PC-3 (cell line): ENCODE data around the gene HSD17B7. TPM values are rescaled to one million over a fixed set of nuclear protein-coding genes. Genes with fewer than 3 reads are reported as not detected.
A peak's percentile ranks its signal among the peaks of the same experiment; 100 is the strongest.
"Not testable (repeated sequence)": the region's sequence is repeated elsewhere in the genome, so short reads cannot be mapped to it uniquely, and the experiment has no call there.

ENCODE experiments used
- ATAC-seq: fragments of 200-7000 bp; cut with Tn5 transposase; 2 replicates; pipeline ENCODE4 v1.9.1; 2020; ENCODE audit warnings: mild to moderate bottlenecking, moderate library complexity
- BruUV-seq: library from RNA; stranded (reverse); fragments of 400-500 nt; replicated peaks from 2 replicates; lab custom pipeline; 2021; lab: Mats Ljungman, UMichigan
- CTCF ChIA-PET: fragments of 300-600 bp; sonication (Branson Sonifier 250); formaldehyde crosslinking; loops from one replicate; lab custom pipeline; 2022; ENCODE audit warnings: antibody characterized with exemption; lab: Charles Lee
- POLR2A ChIA-PET: fragments of 300-600 bp; sonication (Branson Sonifier 250); formaldehyde crosslinking; loops from one replicate; lab custom pipeline; 2022; ENCODE audit warnings: antibody characterized with exemption; ENCODE audit not compliant: unreplicated experiment; lab: Charles Lee
- DNase-seq: peaks from one replicate; pipeline ENCODE4 v3.0.0-alpha.2; 2015
- H2AFZ ChIP-seq: fragments of 300-600 bp; sonication (generic); 2 replicates; pipeline ENCODE4 v1.6.0; 2016; ENCODE audit warnings: antibody characterized with exemption, low read length
- H3F3A ChIP-seq: fragments of 300-600 bp; sonication (generic); one replicate; pipeline ENCODE4 v1.6.0; 2017; ENCODE audit warnings: antibody characterized with exemption, low read length, control low read depth, mild to moderate bottlenecking; ENCODE audit not compliant: unreplicated experiment
- H3K27ac ChIP-seq: fragments of 300-600 bp; sonication (generic); 2 replicates; pipeline ENCODE4 v1.5.1; 2016; ENCODE audit warnings: mild to moderate bottlenecking, low read length
- H3K27me3 ChIP-seq: fragments of 300-600 bp; sonication (generic); 2 replicates; pipeline ENCODE4 v1.6.1; 2016; ENCODE audit warnings: low read length, mixed read lengths
- H3K36me3 ChIP-seq: fragments of 300-600 bp; sonication (generic); 2 replicates; pipeline ENCODE4 v1.6.1; 2016; ENCODE audit warnings: low read depth, mixed run types, low read length, mixed read lengths
- H3K4me1 ChIP-seq: fragments of 300-600 bp; sonication (generic); 2 replicates; pipeline ENCODE4 v1.5.1; 2016; ENCODE audit warnings: low read length; ENCODE audit not compliant: insufficient read depth
- H3K4me2 ChIP-seq: fragments of 300-600 bp; sonication (generic); 2 replicates; pipeline ENCODE4 v1.6.0; 2016; ENCODE audit warnings: low read length
- H3K4me3 ChIP-seq: fragments of 300-600 bp; sonication (generic); 2 replicates; pipeline ENCODE4 v1.5.1; 2016; ENCODE audit warnings: mild to moderate bottlenecking, low read length, mixed read lengths
- H3K79me2 ChIP-seq: fragments of 300-600 bp; sonication (generic); 2 replicates; pipeline ENCODE4 v1.6.1; 2017; ENCODE audit warnings: low read length, mixed read lengths
- H3K9ac ChIP-seq: fragments of 300-600 bp; sonication (generic); 2 replicates; pipeline ENCODE4 v1.6.0; 2016; ENCODE audit warnings: mild to moderate bottlenecking, low read length
- H3K9me2 ChIP-seq: fragments of 300-600 bp; sonication (generic); replicated peaks from 2 replicates; pipeline ENCODE4 v1.6.1; 2016; ENCODE audit warnings: mixed run types, low read length, mixed read lengths
- H3K9me3 ChIP-seq: fragments of 300-600 bp; sonication (generic); 2 replicates; pipeline ENCODE4 v1.6.1; 2016; ENCODE audit warnings: low read length, mixed read lengths
- H4K20me1 ChIP-seq: fragments of 300-600 bp; sonication (generic); 2 replicates; pipeline ENCODE4 v1.6.1; 2016; ENCODE audit warnings: low read length, mixed read lengths
- intact Hi-C: fragments of 100-400 bp; cut with micrococcal nuclease; formaldehyde crosslinking; loops from 2 replicates; pipeline ENCODE4 v1.9.0; 2023
- total RNA-seq: library from RNA; depleted of rRNA; stranded (reverse); fragments of >200 nt; gene quantifications from 2 replicates; pipeline ENCODE4 v1.2.3, GENCODE V29; 2014
- TF ChIP-seq, protein P1 (sequence below): fragments of 300-600 bp; sonication (generic); conservative IDR thresholded peaks from 2 replicates; pipeline ENCODE4 v1.5.1; 2017; ENCODE audit warnings: antibody characterized with exemption, low read depth, mild to moderate bottlenecking, low read length

Gene HSD17B7
- total RNA-seq, 1 experiment from 2014 or later = 28.4 TPM

DNA sequence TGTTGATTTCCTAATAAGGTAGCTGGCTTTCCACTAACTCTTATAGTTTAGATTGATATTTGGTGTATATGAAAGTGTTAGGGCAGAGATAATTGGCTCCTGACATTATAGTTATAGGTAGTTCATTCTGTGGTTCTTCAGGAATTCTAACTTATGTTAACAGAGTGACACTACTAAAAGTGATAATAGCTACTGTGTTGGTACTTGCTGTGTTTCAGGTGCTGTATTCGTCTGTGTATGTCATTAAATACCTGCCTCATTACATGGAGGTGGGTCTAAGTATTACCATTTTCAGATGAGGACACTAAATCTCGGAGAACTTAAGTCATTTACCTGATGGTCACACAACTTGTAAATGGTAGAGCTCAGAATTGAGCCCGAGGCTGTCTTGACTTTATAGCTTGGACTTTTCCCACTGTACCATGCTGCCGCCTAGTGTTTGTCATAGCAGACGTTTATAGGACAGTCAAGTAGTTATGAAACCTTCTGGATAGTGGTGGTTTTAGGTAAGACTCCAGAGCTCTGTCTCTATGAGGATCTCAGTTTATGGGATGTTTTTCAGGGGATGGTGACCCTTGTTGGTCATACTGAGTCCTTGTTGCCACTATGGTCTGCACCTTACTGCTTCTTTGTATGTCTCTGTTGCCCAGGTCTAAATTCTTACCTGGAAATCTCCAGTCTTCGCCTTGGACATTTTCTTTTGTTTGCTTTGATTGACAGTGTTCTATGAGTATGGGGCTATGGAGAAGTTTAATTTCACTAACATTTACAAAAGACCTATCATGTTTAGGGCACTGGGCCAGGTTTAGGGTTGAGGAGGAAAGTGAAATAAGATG, 9.7 kb downstream of the HSD17B7 start:
- not testable (repeated sequence) for H4K20me1 ChIP-seq, BruUV-seq, H3K4me2 ChIP-seq, H3K79me2 ChIP-seq, H2AFZ ChIP-seq, H3K9ac ChIP-seq, H3K9me3 ChIP-seq, H3K27me3 ChIP-seq, H3K4me3 ChIP-seq, H3K9me2 ChIP-seq, H3F3A ChIP-seq, H3K36me3 ChIP-seq, H3K4me1 ChIP-seq, H3K27ac ChIP-seq
- ATAC-seq (peak; percentile 99), DNase-seq (peak; percentile 90)
- ChIA-PET CTCF (interaction anchor here (0.6 to 1.2 kb wide), 8 partner anchors 151 to 1312 kb away, joined by 3 to 26 read pairs (median 4); no protein-coding TSS in a partner anchor), POLR2A (interaction anchor here (0.6 kb wide), 2 partner anchors 258 to 263 kb away, joined by 3 to 5 read pairs; no protein-coding TSS in a partner anchor)
- TF ChIP-seq, protein P1, sequence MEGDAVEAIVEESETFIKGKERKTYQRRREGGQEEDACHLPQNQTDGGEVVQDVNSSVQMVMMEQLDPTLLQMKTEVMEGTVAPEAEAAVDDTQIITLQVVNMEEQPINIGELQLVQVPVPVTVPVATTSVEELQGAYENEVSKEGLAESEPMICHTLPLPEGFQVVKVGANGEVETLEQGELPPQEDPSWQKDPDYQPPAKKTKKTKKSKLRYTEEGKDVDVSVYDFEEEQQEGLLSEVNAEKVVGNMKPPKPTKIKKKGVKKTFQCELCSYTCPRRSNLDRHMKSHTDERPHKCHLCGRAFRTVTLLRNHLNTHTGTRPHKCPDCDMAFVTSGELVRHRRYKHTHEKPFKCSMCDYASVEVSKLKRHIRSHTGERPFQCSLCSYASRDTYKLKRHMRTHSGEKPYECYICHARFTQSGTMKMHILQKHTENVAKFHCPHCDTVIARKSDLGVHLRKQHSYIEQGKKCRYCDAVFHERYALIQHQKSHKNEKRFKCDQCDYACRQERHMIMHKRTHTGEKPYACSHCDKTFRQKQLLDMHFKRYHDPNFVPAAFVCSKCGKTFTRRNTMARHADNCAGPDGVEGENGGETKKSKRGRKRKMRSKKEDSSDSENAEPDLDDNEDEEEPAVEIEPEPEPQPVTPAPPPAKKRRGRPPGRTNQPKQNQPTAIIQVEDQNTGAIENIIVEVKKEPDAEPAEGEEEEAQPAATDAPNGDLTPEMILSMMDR = peak; percentile 73
- intact Hi-C loops = loop anchor here (1.0 to 10.0 kb wide), 3 partner anchors 105 to 187 kb away; no protein-coding TSS in a partner anchor

DNA sequence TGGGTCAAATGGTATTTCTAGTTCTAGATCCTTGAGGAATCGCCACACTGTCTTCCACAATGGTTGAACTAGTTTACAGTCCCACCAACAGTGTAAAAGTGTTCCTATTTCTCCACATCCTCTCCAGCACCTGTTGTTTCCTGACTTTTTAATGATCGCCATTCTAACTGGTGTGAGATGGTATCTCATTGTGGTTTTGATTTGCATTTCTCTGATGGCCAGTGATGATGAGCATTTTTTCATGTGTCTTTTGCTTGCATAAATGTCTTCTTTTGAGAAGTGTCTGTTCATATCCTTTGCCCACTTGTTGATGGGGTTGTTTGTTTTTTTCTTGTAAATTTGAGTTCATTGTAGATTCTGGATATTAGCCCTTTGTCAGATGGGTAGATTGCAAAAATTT, 17.0 kb downstream of the HSD17B7 start:
- BruUV-seq, H3K36me3 ChIP-seq, H4K20me1 ChIP-seq, DNase-seq, H3K79me2 ChIP-seq, POLR2A ChIA-PET, H3K9me3 ChIP-seq, intact Hi-C loops, H3K27me3 ChIP-seq, ATAC-seq, CTCF ChIA-PET, H3K4me1 ChIP-seq, H3K27ac ChIP-seq, H3K4me2 ChIP-seq, H3K9me2 ChIP-seq, H2AFZ ChIP-seq, H3K4me3 ChIP-seq, H3K9ac ChIP-seq, H3F3A ChIP-seq: not testable (repeated sequence)

DNA sequence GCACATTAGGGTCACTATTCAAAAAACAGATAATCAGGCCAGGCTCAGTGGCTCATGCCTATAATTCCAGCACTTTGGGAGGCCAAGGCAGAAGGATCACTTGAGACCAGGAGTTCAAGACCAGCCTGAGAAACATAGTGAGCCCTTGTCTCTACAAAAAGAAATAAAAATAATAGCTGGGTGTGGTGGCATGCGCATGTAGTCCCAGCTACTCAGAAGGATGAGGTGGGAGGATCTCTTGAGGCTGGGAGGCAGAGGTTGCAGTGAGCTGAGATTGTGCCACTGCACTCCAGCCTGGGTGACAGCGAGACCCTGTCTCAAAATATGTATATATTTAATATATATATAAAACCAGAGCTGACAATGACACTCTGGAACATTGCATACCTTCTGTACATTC, 21.9 kb downstream of the HSD17B7 start:
- H3K9ac ChIP-seq, intact Hi-C loops, POLR2A ChIA-PET, DNase-seq, H3K4me3 ChIP-seq, CTCF ChIA-PET, H3K79me2 ChIP-seq, H3K9me2 ChIP-seq, H2AFZ ChIP-seq, ATAC-seq, H4K20me1 ChIP-seq, H3K27me3 ChIP-seq, BruUV-seq, H3K27ac ChIP-seq, H3K36me3 ChIP-seq, H3K4me1 ChIP-seq, H3F3A ChIP-seq, H3K9me3 ChIP-seq, H3K4me2 ChIP-seq: not testable (repeated sequence)

DNA sequence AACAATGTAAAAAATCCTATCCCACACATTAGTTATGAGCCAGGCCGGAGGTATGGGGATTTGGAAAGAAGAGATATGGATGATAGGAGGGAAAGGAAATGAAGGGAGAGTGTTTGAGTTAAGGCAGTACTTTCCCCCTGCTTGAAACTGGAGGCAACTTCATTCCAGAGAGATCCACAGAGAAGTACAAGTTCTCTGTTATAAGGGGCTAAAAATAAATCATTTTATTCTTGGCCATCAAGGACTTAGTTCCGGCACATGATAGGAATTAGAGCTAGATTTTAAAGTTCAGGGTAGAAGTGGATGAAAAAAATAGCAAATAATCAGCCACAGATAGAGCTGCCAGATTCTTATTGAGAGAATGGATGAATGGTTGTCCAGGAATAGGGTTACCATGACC, 27.6 kb downstream of the HSD17B7 start:
- H3K9ac ChIP-seq, intact Hi-C loops, ATAC-seq: not testable (repeated sequence)

DNA sequence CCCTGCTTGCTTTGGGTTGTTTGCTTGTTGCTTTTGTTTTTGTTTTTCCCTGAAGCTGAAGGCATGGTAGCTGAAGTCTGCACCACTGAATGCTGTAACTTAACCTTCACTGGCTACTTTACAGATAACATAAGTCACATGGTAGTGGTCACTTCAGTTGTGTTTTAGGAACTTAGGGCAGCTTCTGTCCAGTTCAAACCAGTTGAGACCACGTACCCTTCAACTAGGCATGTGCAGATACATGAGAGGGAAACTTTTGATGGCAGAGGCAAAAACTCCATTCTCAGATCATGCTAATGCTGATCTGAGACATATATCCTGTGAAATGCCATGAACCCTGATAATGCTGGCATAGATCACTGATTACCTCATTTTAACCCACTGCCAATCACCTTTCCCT, 28.2 kb downstream of the HSD17B7 start:
- H3K27ac ChIP-seq, H3K36me3 ChIP-seq, H4K20me1 ChIP-seq, H3F3A ChIP-seq, H2AFZ ChIP-seq, intact Hi-C loops, H3K9ac ChIP-seq, ATAC-seq, H3K4me2 ChIP-seq, POLR2A ChIA-PET, H3K79me2 ChIP-seq, BruUV-seq, H3K9me3 ChIP-seq, H3K27me3 ChIP-seq, DNase-seq, H3K9me2 ChIP-seq, CTCF ChIA-PET, H3K4me3 ChIP-seq: not testable (repeated sequence)
- peaks cover 12% of the 10 kb centered on the region for H3K4me1 ChIP-seq

More for the DNA sequence above, 27.6 kb downstream of the HSD17B7 start:
- H3K9me2 ChIP-seq, H3K27ac ChIP-seq, DNase-seq, H3K79me2 ChIP-seq, H3K4me3 ChIP-seq, H3F3A ChIP-seq, BruUV-seq, CTCF ChIA-PET, H3K36me3 ChIP-seq, H3K4me2 ChIP-seq, H3K9me3 ChIP-seq, H3K27me3 ChIP-seq, H2AFZ ChIP-seq, H4K20me1 ChIP-seq, H3K4me1 ChIP-seq, POLR2A ChIA-PET: not testable (repeated sequence)
